Mucosa of stomach (tissue), 1 donor: Measurements from ENCODE around the gene PSD.

Experiments
- H3K27me3 ChIP-seq: one replicate; pipeline ENCODE4 v1.7.0; 2013; ENCODE audit warnings: mild to moderate bottlenecking, low read length; ENCODE audit not compliant: control insufficient read depth, insufficient read depth
- H3K36me3 ChIP-seq: one replicate; pipeline ENCODE4 v1.7.0; 2013; ENCODE audit warnings: low read length; ENCODE audit not compliant: control insufficient read depth, insufficient read depth
- H3K4me1 ChIP-seq: one replicate; pipeline ENCODE4 v1.7.0; 2013; ENCODE audit warnings: mild to moderate bottlenecking, low read length; ENCODE audit not compliant: control insufficient read depth, insufficient read depth
- H3K4me3 ChIP-seq: one replicate; pipeline ENCODE4 v1.7.0; 2013; ENCODE audit warnings: low read length
- H3K9ac ChIP-seq: one replicate; pipeline ENCODE4 v1.7.0; 2013; ENCODE audit warnings: mild to moderate bottlenecking, low read length, moderate library complexity
- H3K9me3 ChIP-seq: one replicate; pipeline ENCODE4 v1.7.0; 2013; ENCODE audit warnings: mild to moderate bottlenecking, low read length, moderate library complexity; ENCODE audit not compliant: control insufficient read depth
- donor health status: Pancreatic carcinoma.

The PSD gene

DNA sequence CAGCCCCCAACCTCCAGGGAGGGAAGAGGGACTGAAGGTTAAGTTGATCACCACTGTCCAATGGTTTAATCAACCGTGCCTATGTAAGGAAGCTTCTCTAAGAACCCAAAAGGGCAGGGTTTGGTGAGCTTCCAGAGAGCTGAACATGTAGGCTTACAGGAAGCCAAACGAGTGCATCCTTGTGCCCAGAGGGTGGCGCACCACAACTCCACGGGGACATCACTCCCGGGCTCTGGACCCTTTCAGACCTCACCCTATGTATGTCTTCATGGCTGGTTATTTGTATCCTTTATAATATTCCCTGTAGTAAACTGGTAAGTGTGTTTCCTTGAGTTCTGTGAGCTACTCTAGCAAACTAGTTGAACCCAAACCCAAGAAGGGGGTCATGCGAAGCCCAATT lies 34.5 kb downstream of the PSD start:
- H3K9me3 ChIP-seq = no peaks in the 10 kb centered on the region
- no peaks in the 10 kb centered on the region for H3K27me3 ChIP-seq
- no peak overlapping the region for H3K9ac ChIP-seq
- H3K4me3 ChIP-seq = no peak overlapping the region
- H3K36me3 ChIP-seq = peaks cover 12% of the 10 kb centered on the region
- peaks cover 8% of the 10 kb centered on the region for H3K4me1 ChIP-seq

DNA sequence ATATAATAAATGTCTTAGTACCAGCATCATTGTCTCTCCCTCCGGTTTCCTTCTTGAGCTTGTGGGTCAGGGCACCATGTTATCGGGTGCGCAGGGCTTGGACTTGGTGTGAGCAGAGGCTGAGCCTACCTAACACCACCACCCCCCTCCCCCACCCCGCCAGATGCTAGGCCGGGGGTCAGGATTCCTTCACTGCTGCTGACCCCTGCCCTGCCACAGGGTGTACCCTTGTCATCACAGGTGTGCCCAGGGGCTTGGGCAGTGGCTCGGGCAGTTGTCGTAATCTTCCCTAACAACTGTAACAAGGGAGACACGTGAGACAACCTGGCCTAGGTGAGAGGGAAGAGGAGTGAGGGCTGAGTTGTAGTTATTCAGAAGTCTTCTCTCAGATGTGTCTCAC lies 35.7 kb downstream of the PSD start:
- peaks cover 12% of the 10 kb centered on the region for H3K36me3 ChIP-seq
- H3K9me3 ChIP-seq = no peaks in the 10 kb centered on the region
- no peaks in the 10 kb centered on the region for H3K27me3 ChIP-seq
- H3K9ac ChIP-seq = no peak overlapping the region
- peaks cover 8% of the 10 kb centered on the region for H3K4me1 ChIP-seq
- H3K4me3 ChIP-seq = no peak overlapping the region

DNA sequence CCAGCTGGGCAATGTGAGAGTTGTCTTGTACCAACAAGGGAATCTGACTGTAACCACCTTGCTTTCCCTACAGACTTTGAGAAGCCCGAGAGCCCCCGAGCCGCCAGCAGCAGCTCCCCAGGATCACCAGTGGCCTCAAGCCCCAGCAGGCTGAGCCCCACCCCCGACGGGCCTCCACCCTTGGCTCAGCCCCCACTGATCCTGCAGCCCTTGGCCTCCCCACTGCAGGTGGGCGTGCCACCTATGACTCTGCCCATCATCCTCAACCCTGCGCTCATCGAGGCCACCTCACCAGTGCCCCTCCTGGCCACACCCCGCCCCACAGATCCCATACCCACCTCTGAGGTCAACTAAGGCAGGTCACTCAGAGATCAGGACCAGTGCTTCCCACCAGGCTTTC lies 36.6 kb downstream of the PSD start:
- no peak overlapping the region for H3K9ac ChIP-seq
- peaks cover 8% of the 10 kb centered on the region for H3K4me1 ChIP-seq
- no peaks in the 10 kb centered on the region for H3K27me3 ChIP-seq
- H3K4me3 ChIP-seq = no peak overlapping the region
- no peaks in the 10 kb centered on the region for H3K9me3 ChIP-seq
- H3K36me3 ChIP-seq = peaks cover 12% of the 10 kb centered on the region

DNA sequence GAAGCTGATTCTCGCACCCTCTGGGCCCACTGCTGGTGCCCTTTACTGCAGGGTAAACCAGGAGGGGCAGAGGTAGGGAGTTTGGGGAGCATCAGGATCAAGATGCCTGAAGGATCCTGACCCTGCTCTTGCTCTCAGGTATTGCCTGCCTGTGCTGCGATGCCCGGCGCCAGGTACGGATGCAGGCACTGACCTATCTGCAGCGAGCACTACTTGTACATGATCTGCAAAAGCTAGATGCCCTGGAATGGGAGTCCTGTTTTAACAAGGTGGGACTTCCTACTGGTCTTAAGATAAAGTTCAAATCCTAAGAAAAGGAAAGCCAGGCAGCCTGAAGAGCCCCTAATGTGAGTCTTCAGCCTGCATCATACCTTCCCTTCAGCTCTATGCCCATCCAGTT lies 39.2 kb downstream of the PSD start:
- no peak overlapping the region for H3K4me3 ChIP-seq
- peaks cover 19% of the 10 kb centered on the region for H3K36me3 ChIP-seq
- no peaks in the 10 kb centered on the region for H3K27me3 ChIP-seq
- no peaks in the 10 kb centered on the region for H3K9me3 ChIP-seq
- H3K4me1 ChIP-seq = no peaks in the 10 kb centered on the region
- no peak overlapping the region for H3K9ac ChIP-seq

DNA sequence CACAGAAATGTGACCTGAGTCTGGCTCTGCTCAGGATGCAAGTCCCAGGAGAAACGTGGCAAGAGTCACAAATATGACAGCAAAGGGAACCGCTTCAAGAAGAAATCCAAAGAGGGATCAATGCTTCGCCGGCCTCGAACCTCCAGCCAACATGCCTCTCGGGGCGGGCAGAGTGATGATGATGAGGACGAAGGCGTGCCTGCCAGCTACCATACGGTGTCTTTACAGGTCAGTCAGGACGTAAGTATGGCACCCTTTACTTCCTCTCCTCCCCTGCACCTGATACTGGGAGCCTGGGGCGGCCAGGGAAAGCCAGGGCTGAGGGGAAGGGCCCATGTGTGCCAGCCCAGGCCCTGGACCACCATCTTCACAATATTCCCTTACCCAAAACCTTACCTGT lies 41.7 kb downstream of the PSD start:
- H3K9ac ChIP-seq = no peak overlapping the region
- no peaks in the 10 kb centered on the region for H3K4me1 ChIP-seq
- H3K9me3 ChIP-seq = no peaks in the 10 kb centered on the region
- no peak overlapping the region for H3K4me3 ChIP-seq
- H3K27me3 ChIP-seq = no peaks in the 10 kb centered on the region
- peaks cover 19% of the 10 kb centered on the region for H3K36me3 ChIP-seq

DNA sequence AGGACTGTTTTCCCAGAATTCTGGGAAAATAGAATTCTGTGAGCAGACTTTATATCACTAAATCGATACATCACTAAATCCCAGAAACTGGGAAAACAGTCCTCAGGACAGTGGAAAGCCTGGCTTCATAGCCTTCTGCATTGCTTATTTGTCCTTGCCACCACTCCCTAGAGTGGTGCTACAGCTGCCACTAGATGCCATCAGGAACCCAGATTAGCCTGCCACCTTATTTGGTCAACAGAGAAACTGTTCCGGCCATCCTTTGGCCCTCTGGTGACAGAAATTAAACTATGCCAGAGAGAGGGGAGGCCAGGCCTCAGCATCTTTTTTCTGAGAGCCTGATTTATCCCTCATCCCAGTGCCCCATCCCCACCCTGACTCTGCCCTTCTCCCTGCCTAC lies 42.7 kb downstream of the PSD start:
- no peak overlapping the region for H3K9ac ChIP-seq
- no peaks in the 10 kb centered on the region for H3K4me1 ChIP-seq
- no peaks in the 10 kb centered on the region for H3K9me3 ChIP-seq
- H3K27me3 ChIP-seq = no peaks in the 10 kb centered on the region
- H3K36me3 ChIP-seq = peaks cover 16% of the 10 kb centered on the region
- no peak overlapping the region for H3K4me3 ChIP-seq

DNA sequence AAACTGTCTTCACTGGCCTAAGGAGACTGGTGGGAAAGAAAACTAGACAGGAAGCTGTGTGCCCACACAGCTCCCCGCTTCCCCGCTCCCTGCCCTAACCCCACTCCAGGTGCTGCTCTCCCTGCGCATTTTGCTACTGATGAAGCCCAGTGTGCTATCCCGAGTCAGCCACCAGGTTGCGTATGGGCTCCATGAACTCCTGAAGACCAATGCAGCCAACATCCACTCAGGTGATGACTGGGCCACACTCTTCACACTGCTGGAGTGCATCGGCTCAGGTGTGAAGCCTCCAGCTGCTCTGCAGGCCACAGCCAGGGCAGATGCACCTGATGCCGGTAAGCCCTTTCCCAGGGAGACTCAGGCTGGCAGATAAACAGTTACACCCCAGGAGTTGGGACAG lies 43.3 kb downstream of the PSD start:
- no peaks in the 10 kb centered on the region for H3K4me1 ChIP-seq
- peaks cover 21% of the 10 kb centered on the region for H3K36me3 ChIP-seq
- H3K4me3 ChIP-seq = no peak overlapping the region
- no peak overlapping the region for H3K9ac ChIP-seq
- no peaks in the 10 kb centered on the region for H3K27me3 ChIP-seq
- H3K9me3 ChIP-seq = no peaks in the 10 kb centered on the region

DNA sequence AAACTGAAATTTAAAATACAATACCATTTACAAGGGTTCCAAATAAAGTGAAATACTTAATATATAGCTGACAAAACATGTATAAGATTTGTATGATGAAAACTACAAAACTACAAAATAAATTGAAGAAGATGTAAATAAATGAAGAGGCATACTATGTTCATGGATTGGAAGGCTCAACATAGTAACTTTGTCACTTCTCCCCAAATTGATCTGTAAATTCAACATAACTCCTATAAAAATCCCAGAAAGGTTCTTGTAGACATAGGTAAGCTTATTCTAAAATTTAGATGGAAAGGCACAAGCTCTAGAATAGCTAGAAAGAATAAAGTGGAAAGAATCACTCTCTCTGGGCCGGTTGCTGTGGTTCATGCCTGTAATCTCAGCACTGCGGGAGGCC lies 47.3 kb downstream of the PSD start:
- Histone ChIP-seq H3K9ac (no peak overlapping the region), H3K36me3 (peaks cover 32% of the 10 kb centered on the region), H3K4me1 (no peaks in the 10 kb centered on the region), H3K27me3 (no peaks in the 10 kb centered on the region), H3K4me3 (no peak overlapping the region), H3K9me3 (no peaks in the 10 kb centered on the region)

DNA sequence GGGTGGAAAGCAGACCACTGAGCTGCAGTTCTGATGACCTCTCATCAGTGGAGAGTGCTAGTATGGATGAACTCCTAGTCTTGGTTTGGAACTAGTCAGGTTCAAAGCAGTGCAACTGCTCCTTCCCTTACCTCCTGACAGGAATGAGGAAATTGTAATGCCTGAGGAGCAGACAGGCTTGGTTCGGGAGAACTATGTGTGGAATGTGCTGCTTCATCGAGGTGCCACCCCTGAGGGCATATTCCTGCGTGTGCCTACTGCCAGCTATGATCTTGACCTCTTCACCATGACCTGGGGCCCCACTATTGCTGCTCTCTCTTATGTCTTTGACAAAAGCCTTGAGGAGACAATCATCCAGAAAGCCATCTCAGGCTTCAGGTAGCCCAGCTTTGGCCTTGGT lies 50.5 kb downstream of the PSD start:
- Histone ChIP-seq H3K4me3 (no peak overlapping the region), H3K9ac (no peak overlapping the region), H3K27me3 (no peaks in the 10 kb centered on the region), H3K9me3 (no peaks in the 10 kb centered on the region), H3K36me3 (peaks cover 45% of the 10 kb centered on the region), H3K4me1 (no peaks in the 10 kb centered on the region)

DNA sequence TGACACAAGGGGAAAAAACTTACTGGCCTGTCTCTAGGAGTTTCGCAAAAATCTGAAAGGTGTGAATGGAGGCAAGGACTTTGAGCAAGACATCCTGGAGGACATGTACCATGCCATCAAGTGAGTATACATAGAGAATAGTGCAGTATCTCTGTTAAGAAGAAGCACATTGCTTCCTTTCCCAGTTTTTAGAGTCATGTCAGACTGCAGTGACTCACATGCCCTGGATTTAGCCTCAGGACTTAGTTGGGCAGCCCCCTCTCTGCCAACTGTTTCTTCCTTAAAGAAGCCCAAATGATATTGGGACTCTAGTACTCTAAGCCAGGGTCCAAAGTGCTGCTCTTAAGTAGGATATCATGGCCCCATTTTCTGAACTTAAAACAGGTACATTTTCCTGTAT lies 51.1 kb downstream of the PSD start:
- H3K36me3 ChIP-seq = peaks cover 49% of the 10 kb centered on the region

DNA sequence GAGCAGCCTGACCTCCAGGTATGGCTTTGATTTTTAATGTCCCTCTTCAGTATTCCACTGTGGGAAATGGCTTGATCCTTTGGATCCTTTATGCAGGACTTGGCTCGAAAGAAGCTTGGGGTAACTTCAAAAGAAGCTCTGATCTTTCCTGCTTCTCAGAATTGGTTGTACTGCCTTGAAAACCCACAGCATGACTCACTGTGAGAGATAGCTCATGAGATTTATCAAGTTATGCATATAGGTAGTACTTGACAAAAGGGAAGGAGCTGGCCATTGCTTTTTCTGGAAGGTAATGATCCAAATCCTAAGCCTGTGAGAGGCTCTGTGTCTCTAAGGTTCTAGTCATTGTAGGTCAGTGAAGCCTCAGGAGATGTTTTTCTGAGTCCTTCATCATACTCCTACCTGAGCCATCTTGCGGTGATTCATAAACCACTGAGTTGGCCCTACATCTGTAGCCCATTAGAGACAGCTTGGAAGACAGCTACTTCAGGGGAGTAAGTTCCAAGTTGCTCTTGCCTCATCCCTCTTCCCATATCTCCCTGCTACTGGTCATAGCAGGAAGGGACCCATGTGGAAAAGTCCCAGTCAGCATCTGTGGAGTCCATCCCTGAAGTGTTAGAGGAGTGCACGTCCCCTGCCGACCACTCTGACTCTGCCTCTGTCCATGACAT lies 59.7 kb downstream of the PSD start:
- no peak overlapping the region for H3K9ac ChIP-seq
- H3K36me3 ChIP-seq = peaks cover 40% of the 10 kb centered on the region
- H3K9me3 ChIP-seq = no peaks in the 10 kb centered on the region
- no peaks in the 10 kb centered on the region for H3K27me3 ChIP-seq
- H3K4me3 ChIP-seq = no peak overlapping the region
- H3K4me1 ChIP-seq = no peaks in the 10 kb centered on the region

More for the DNA sequence above, 51.1 kb downstream of the PSD start:
- H3K4me3 ChIP-seq = no peak overlapping the region
- H3K9ac ChIP-seq = no peak overlapping the region
- H3K27me3 ChIP-seq = no peaks in the 10 kb centered on the region
- no peaks in the 10 kb centered on the region for H3K9me3 ChIP-seq
- H3K4me1 ChIP-seq = no peaks in the 10 kb centered on the region

DNA sequence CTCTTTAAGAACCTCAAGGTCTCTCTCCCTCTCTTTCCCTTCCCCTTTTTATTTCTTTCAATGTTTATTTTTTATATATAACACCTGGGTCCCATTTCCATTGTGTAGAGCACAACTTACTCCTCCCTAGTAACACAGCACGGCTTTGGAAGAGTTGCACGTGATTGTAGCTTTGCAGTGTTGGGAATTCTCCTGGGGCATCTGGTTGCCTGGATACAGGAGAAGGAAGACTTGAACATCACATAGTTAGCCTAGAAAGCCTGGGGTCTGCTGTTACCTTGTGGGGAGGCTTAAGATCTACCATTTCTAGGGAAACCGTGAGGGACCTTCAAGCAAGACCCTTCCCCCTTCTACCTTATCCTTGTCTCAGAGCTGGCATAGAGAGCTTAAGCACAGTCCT lies 64.1 kb downstream of the PSD start:
- Histone ChIP-seq H3K36me3 (peaks cover 26% of the 10 kb centered on the region), H3K9ac (no peak overlapping the region), H3K9me3 (no peaks in the 10 kb centered on the region)

More for the DNA sequence above, 64.1 kb downstream of the PSD start:
- H3K4me1 ChIP-seq = no peaks in the 10 kb centered on the region
- no peak overlapping the region for H3K4me3 ChIP-seq
- H3K27me3 ChIP-seq = no peaks in the 10 kb centered on the region
